ENCODE measurements around the gene VPS13D. TPM values are rescaled to one million over a fixed set of nuclear protein-coding genes. Genes with fewer than 3 reads are reported as not detected.

VPS13D gene
- total RNA-seq, 1 experiment from 2014 or later = 29.0 TPM

GRCh38 chr1:12480041-12480440 is 250.2 kb downstream of the VPS13D start:
- H3K36me3 Mint-ChIP-seq = peaks cover 4% of the 10 kb centered on the region; the same call in 1 of the 2 replicates
- no peak overlapping the region for H3K27ac Mint-ChIP-seq
- TF ChIP-seq E2F1 (CRISPR knock-in tag; IDR thresholded peaks at IDR 0.05) (no peak), ELF4 (CRISPR knock-in tag; IDR thresholded peaks at IDR 0.05; ENCODE audit: low read depth) (no peak), ZNF121 (CRISPR knock-in tag; IDR thresholded peaks at IDR 0.05) (no peak), ZNF281 (CRISPR knock-in tag; IDR thresholded peaks at IDR 0.05) (no peak), PRDM15 (CRISPR knock-in tag; IDR thresholded peaks at IDR 0.05) (no peak), PREB (CRISPR knock-in tag; IDR thresholded peaks at IDR 0.05; ENCODE audit: borderline replicate concordance) (no peak), AFF4 (CRISPR knock-in tag; IDR thresholded peaks at IDR 0.05; ENCODE audit: borderline replicate concordance) (no peak), CREB1 (CRISPR knock-in tag; IDR thresholded peaks at IDR 0.05) (no peak), MAX (CRISPR knock-in tag; IDR thresholded peaks at IDR 0.05) (no peak), ZNF396 (CRISPR knock-in tag; IDR thresholded peaks at IDR 0.05; ENCODE audit: borderline replicate concordance) (no peak), JUN (CRISPR knock-in tag; IDR thresholded peaks at IDR 0.05) (no peak), ZNF317 (CRISPR knock-in tag; IDR thresholded peaks at IDR 0.05; ENCODE audit: borderline replicate concordance, low read depth) (no peak), ZMAT4 (CRISPR knock-in tag; IDR thresholded peaks at IDR 0.05) (no peak)
- no peaks in the 10 kb centered on the region for H3K9me3 Mint-ChIP-seq
- H3K4me3 Mint-ChIP-seq = no peak overlapping the region
- H3K27me3 Mint-ChIP-seq (ENCODE audit: low read depth) = no peaks in the 10 kb centered on the region
- CTCF ChIA-PET = no interaction called here
- peaks cover 20% of the 10 kb centered on the region for H3K4me1 Mint-ChIP-seq
- ATAC-seq (no peak), DNase-seq (ENCODE audit: low spot score) (no peak)
- POLR2A ChIA-PET = no interaction called here

Measured in WTC11 (cell line).